Activated CD8-positive, alpha-beta T cell treated with anti-CD3 and anti-CD28 coated beads, Interleukin-2, amount 10 ng/mL, durations not matched to agents 7 days and 5 days (primary cell): ENCODE results near the gene OR2V2. TPM values are rescaled to one million over a fixed set of nuclear protein-coding genes. Genes with fewer than 3 reads are reported as not detected.

ENCODE experiments used
- ATAC-seq: fragments of 150-1000 bp; cut with Tn5 transposase; one replicate; pipeline ENCODE4 v1.10.0; 2021; ENCODE audit warnings: moderate library complexity
- CTCF ChIA-PET: fragments of 350-600 bp; sonication (Branson Sonifier 250); formaldehyde crosslinking; loops from one replicate; lab custom pipeline; 2021; ENCODE audit warnings: antibody characterized with exemption; lab: Charles Lee
- POLR2A ChIA-PET: fragments of 350-600 bp; sonication (Branson Sonifier 250); formaldehyde crosslinking; loops from one replicate; lab custom pipeline; 2021; ENCODE audit warnings: antibody characterized with exemption; lab: Charles Lee
- DNase-seq: peaks from one replicate; pipeline ENCODE4 v3.0.0-alpha.2; 2020
- H3K27ac Mint-ChIP-seq: one replicate; pipeline ENCODE4 v1.8.0; 2021; ENCODE audit warnings: mild to moderate bottlenecking, mixed read lengths
- H3K27me3 Mint-ChIP-seq: one replicate; pipeline ENCODE4 v1.8.0; 2021; ENCODE audit warnings: low read depth, mixed read lengths
- H3K36me3 Mint-ChIP-seq: one replicate; pipeline ENCODE4 v1.8.0; 2021; ENCODE audit warnings: low read depth, mixed read lengths
- H3K4me1 Mint-ChIP-seq: one replicate; pipeline ENCODE4 v1.8.0; 2021; ENCODE audit warnings: low read depth, mixed read lengths
- H3K4me3 Mint-ChIP-seq: one replicate; pipeline ENCODE4 v1.8.0; 2021; ENCODE audit warnings: mild to moderate bottlenecking, mixed read lengths
- H3K9me3 Mint-ChIP-seq: one replicate; pipeline ENCODE4 v1.8.0; 2022; ENCODE audit warnings: mixed read lengths; ENCODE audit not compliant: insufficient read depth
- total RNA-seq, 2 experiments: library from RNA; stranded (reverse); gene quantifications; one replicate each; pipeline ENCODE4 v1.2.3, GENCODE V29; 2021

OR2V2 gene
- total RNA-seq, 2 experiments from 2014 or later: not detected

GRCh38 chr5:181207214-181207959 is 60.0 kb downstream of the OR2V2 start:
- peak overlapping the region; percentile 86 for H3K27ac Mint-ChIP-seq
- peaks cover 23% of the 10 kb centered on the region for H3K27me3 Mint-ChIP-seq
- DNase-seq: peak; percentile 89
- CTCF ChIA-PET: interaction anchor here (0.7 to 5.5 kb wide), 14 partner anchors 8 to 49 kb away, joined by 3 to 78 read pairs (median 4); partner anchors contain the start of gene TRIM41
- peaks cover 40% of the 10 kb centered on the region for H3K4me1 Mint-ChIP-seq
- ATAC-seq: peak; percentile 68
- no peaks in the 10 kb centered on the region for H3K9me3 Mint-ChIP-seq
- peaks cover 4% of the 10 kb centered on the region for H3K36me3 Mint-ChIP-seq
- H3K4me3 Mint-ChIP-seq: peak overlapping the region; percentile 78
- POLR2A ChIA-PET: interaction anchor here (0.8 to 5.3 kb wide), 11 partner anchors 9 to 377 kb away, joined by 3 to 40 read pairs (median 4); partner anchors contain the start of genes TRIM41 and TRIM52

DNA sequence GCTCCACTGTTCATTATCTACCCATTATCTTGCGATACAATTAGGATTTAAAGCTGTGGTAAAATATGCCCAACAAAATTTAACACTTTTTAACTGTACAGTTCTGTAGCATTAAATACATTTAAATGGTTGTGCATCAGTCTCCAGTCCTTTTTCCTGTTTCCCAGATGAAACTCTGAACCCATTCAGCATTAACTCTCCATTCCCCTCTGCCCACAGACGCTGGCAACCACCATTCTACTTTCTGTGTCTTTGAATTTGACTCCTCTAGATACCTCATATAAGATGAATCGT is 60.5 kb downstream of the OR2V2 start:
- peaks cover 40% of the 10 kb centered on the region for H3K4me1 Mint-ChIP-seq
- H3K27me3 Mint-ChIP-seq: peaks cover 22% of the 10 kb centered on the region
- CTCF ChIA-PET: interaction anchor here (0.8 to 5.5 kb wide), 9 partner anchors 8 to 39 kb away, joined by 3 to 78 read pairs (median 8); partner anchors contain the start of gene TRIM41
- no peak for ATAC-seq
- POLR2A ChIA-PET: interaction anchor here (1.0 to 5.3 kb wide), 8 partner anchors 8 to 377 kb away, joined by 3 to 40 read pairs (median 14); partner anchors contain the start of genes TRIM41 and TRIM52
- no peak for DNase-seq
- peak overlapping the region; percentile 78 for H3K4me3 Mint-ChIP-seq
- no peaks in the 10 kb centered on the region for H3K9me3 Mint-ChIP-seq
- H3K36me3 Mint-ChIP-seq: peaks cover 4% of the 10 kb centered on the region
- H3K27ac Mint-ChIP-seq: peak overlapping the region; percentile 86

Other genes with a start within 250 kb of the OR2V2 start
- not detected for gene BTNL8, start 248.4 kb upstream of the OR2V2 start, total RNA-seq
- gene BTNL3, start 158.7 kb upstream of the OR2V2 start, total RNA-seq: not detected
- not detected for gene BTNL9, start 107.3 kb upstream of the OR2V2 start, total RNA-seq
- not detected for gene OR2V1, start 16.4 kb upstream of the OR2V2 start, total RNA-seq
- gene TRIM7, start 57.6 kb downstream of the OR2V2 start, total RNA-seq: 1 to 10 TPM; 1.1 to 1.5 TPM
- gene TRIM41, start 75.7 kb downstream of the OR2V2 start, total RNA-seq: 10 to 100 TPM; 40.0 to 44.7 TPM
- gene RACK1, start 96.3 kb downstream of the OR2V2 start, total RNA-seq: 1,000 to 10,000 TPM; 1,796 to 1,942 TPM
- 10 to 100 TPM; 22.4 to 23.2 TPM for gene TRIM52, start 113.6 kb downstream of the OR2V2 start, total RNA-seq
- gene OR4F3, start 219.7 kb downstream of the OR2V2 start, total RNA-seq: not detected